HepG2 (cell line): ENCODE results near the gene CADPS. TPM values are rescaled to one million over a fixed set of nuclear protein-coding genes. Genes with fewer than 3 reads are reported as not detected.

Source experiments
- CCDC6 ChIP-seq: sonication (generic); formaldehyde crosslinking; IDR thresholded peaks from 2 replicates; pipeline ENCODE4 v1.8.1; 2022; ENCODE audit warnings: mild to moderate bottlenecking, missing genetic modification reagents, moderate library complexity
- CEBPB ChIP-seq: IDR thresholded peaks from 2 replicates; pipeline ENCODE4 v1.6.1; 2011; ENCODE audit warnings: low read depth, low read length, improper control_type of control experiment, borderline replicate concordance
- FOXA1 ChIP-seq, 2 experiments: fragments of 450-650 bp in 1 of 2; sonication (generic) in 1 of 2; formaldehyde crosslinking in 1 of 2; IDR thresholded peaks; 2 replicates each; pipeline versions ENCODE4 v1.4.0 to v1.6.1; 2016 to 2020; ENCODE audit warnings: missing genetic modification reagents in 1 of 2
- PHB2 ChIP-seq: fragments of 450-650 bp; IDR thresholded peaks from 2 replicates; pipeline ENCODE4 v1.6.1; 2018; ENCODE audit not compliant: partially characterized antibody
- RBFOX2 ChIP-seq: fragments of 200-400 bp; formaldehyde crosslinking; IDR thresholded peaks from 2 replicates; pipeline ENCODE4 v1.6.1; 2017; ENCODE audit warnings: low read depth, mild to moderate bottlenecking, low read length
- RCOR2 ChIP-seq: IDR thresholded peaks from 2 replicates; pipeline ENCODE4 v1.6.1; 2016; ENCODE audit warnings: missing biosample characterization, missing genetic modification reagents
- SAP130 ChIP-seq: IDR thresholded peaks from 2 replicates; pipeline ENCODE4 v1.6.1; 2016; ENCODE audit warnings: low read depth
- SIX1 ChIP-seq: sonication (generic); formaldehyde crosslinking; IDR thresholded peaks from 2 replicates; pipeline ENCODE4 v1.4.0; 2020; ENCODE audit warnings: missing genetic modification reagents, borderline replicate concordance
- SIX4 ChIP-seq: sonication (generic); formaldehyde crosslinking; IDR thresholded peaks from 2 replicates; pipeline ENCODE4 v1.4.0; 2020; ENCODE audit warnings: missing genetic modification reagents
- SKI ChIP-seq: fragments of 450-650 bp; IDR thresholded peaks from one replicate; pipeline ENCODE4 v1.6.1; 2018; ENCODE audit warnings: mild to moderate bottlenecking; ENCODE audit not compliant: partially characterized antibody
- ZFX ChIP-seq: sonication (generic); formaldehyde crosslinking; IDR thresholded peaks from 2 replicates; pipeline ENCODE4 v1.4.0; 2020; ENCODE audit warnings: mild to moderate bottlenecking, low read depth, missing genetic modification reagents, moderate library complexity
- ZNF10 ChIP-seq: sonication (generic); formaldehyde crosslinking; IDR thresholded peaks from 2 replicates; pipeline ENCODE4 v1.4.0; 2020; ENCODE audit warnings: mild to moderate bottlenecking, low read depth, missing genetic modification reagents, borderline replicate concordance
- ZNF138 ChIP-seq: sonication (generic); formaldehyde crosslinking; IDR thresholded peaks from 2 replicates; pipeline ENCODE4 v1.5.0; 2020; ENCODE audit warnings: mild to moderate bottlenecking, low read depth, missing genetic modification reagents
- ZNF256 ChIP-seq: sonication (generic); formaldehyde crosslinking; conservative IDR thresholded peaks from 2 replicates; pipeline ENCODE4 v1.4.0; 2020; ENCODE audit warnings: missing genetic modification reagents
- ZNF720 ChIP-seq: sonication (generic); formaldehyde crosslinking; IDR thresholded peaks from 2 replicates; pipeline ENCODE4 v1.4.0; 2020; ENCODE audit warnings: missing genetic modification reagents
- ZNF850 ChIP-seq: sonication (generic); formaldehyde crosslinking; conservative IDR thresholded peaks from 2 replicates; pipeline ENCODE4 v1.9.0; 2021; ENCODE audit warnings: mild to moderate bottlenecking, missing genetic modification reagents
- polyA plus RNA-seq, 8 experiments: library from polyadenylated mRNA; depleted of rRNA in 3 of 8; stranded (reverse) in 7 of 8; unstranded in 1 of 8; fragments of >200 nt; fragmentation: Illumina TruSeq in 4 of 8; extraction: Trizol in 4 of 8; gene quantifications; 2 replicates each; pipeline versions ENCODE4 v1.2.1 to v1.2.3, GENCODE V29; 2011 to 2016; ENCODE audit warnings: low read depth in 4 of 8, missing spikeins in 1 of 8, mixed read lengths in 1 of 8; ENCODE audit not compliant: insufficient read depth in 1 of 8
- total RNA-seq, 5 experiments: library from RNA; depleted of rRNA; stranded (reverse); fragments of >200 nt; fragmentation: Illumina TruSeq; extraction: Trizol; gene quantifications; 2 replicates each; pipeline ENCODE4 v1.2.3, GENCODE V29; 2016; ENCODE audit warnings: low read depth in 1 of 5
- TF ChIP-seq, protein P1 (sequence below): sonication (generic); formaldehyde crosslinking; IDR thresholded peaks from 2 replicates; pipeline ENCODE4 v1.4.0; 2020; ENCODE audit warnings: missing genetic modification reagents
- TF ChIP-seq, protein P2 (sequence below): sonication (generic); formaldehyde crosslinking; IDR thresholded peaks from 2 replicates; pipeline ENCODE4 v1.8.0; 2023; ENCODE audit warnings: mild to moderate bottlenecking, missing genetic modification reagents
- TF ChIP-seq, protein P3 (sequence below): sonication (generic); formaldehyde crosslinking; IDR thresholded peaks from 2 replicates; pipeline ENCODE4 v1.9.0; 2022; ENCODE audit warnings: low read depth, missing genetic modification reagents
- TF ChIP-seq, protein P4 (sequence below): sonication (generic); formaldehyde crosslinking; conservative IDR thresholded peaks from 2 replicates; pipeline ENCODE4 v1.4.0; 2020; ENCODE audit warnings: missing genetic modification reagents
- TF ChIP-seq, protein P5 (sequence below): sonication (generic); formaldehyde crosslinking; IDR thresholded peaks from 2 replicates; pipeline ENCODE4 v1.8.1; 2023; ENCODE audit warnings: mild to moderate bottlenecking, missing genetic modification reagents
- TF ChIP-seq, protein P6 (sequence below): sonication (generic); formaldehyde crosslinking; IDR thresholded peaks from 2 replicates; pipeline ENCODE4 v1.4.0; 2020; ENCODE audit warnings: low read depth, mild to moderate bottlenecking, missing genetic modification reagents

Gene CADPS
- total and polyA plus RNA-seq, 2 of the 13 experiments (the other 11 are each of a cell fraction or from before 2014, with no cell fraction given), result not detected

DNA sequence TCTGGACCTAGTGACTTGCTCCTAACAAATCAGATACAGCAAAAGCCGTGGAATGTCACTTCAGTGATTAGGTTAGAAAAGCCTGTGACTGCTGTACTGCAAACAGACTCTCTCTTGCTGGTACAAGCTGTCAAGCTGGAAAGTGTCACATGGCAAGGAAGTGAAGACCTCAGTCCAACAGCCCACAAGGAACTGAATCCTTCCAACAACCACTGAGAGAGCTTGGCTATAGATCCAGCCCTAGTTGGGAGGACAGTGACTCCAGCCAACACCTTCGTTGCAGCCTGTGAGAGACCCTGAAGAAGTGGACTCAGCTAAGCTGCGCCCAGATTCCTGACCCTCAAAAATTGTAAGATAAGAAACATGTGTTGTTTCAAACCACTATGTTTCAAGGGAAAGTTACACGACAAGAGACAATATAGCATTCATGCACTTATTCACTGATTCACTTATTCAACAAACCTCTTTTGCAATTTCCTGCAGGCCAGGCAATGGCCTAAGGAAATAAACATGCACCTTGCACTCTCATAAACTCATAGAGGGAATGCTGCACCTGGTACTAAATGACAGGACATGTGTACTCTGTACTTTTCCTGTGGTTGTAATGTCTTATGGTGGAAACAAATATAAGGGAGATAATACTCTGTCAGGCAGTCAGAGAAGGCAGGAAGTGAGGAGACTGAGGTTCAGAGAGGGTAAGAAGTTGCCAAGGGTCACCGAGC lies 142.9 kb downstream of the CADPS start (continued):
- TF ChIP-seq, protein P1, sequence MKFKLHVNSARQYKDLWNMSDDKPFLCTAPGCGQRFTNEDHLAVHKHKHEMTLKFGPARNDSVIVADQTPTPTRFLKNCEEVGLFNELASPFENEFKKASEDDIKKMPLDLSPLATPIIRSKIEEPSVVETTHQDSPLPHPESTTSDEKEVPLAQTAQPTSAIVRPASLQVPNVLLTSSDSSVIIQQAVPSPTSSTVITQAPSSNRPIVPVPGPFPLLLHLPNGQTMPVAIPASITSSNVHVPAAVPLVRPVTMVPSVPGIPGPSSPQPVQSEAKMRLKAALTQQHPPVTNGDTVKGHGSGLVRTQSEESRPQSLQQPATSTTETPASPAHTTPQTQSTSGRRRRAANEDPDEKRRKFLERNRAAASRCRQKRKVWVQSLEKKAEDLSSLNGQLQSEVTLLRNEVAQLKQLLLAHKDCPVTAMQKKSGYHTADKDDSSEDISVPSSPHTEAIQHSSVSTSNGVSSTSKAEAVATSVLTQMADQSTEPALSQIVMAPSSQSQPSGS (CRISPR knock-in tag), result peak; percentile 71
- TF ChIP-seq ZNF10 (CRISPR knock-in tag) (no peak), SAP130 (peak; percentile 71), ZFX (CRISPR knock-in tag) (peak; percentile 27; the same call in 1 of the 2 replicates), CEBPB (peak; percentile 88), ZNF720 (CRISPR knock-in tag) (no peak), CCDC6 (peak; percentile 52; the same call in 1 of the 2 replicates), RBFOX2 (no peak), RCOR2 (peak; percentile 81), ZNF850 (CRISPR knock-in tag) (no peak), SIX1 (CRISPR knock-in tag) (peak; percentile 27; the same call in 1 of the 2 replicates), SIX4 (CRISPR knock-in tag) (0 out of 2 replicates have a peak, but pooled peaks have one; percentile 17), PHB2 (no peak), SKI (no peak), FOXA1 (IDR thresholded peaks at IDR 0.05) (no peak), FOXA1 (CRISPR knock-in tag; IDR thresholded peaks at IDR 0.05) (peak; percentile 93), ZNF256 (CRISPR knock-in tag) (no peak), ZNF138 (CRISPR knock-in tag) (no peak)
- TF ChIP-seq, protein P2, sequence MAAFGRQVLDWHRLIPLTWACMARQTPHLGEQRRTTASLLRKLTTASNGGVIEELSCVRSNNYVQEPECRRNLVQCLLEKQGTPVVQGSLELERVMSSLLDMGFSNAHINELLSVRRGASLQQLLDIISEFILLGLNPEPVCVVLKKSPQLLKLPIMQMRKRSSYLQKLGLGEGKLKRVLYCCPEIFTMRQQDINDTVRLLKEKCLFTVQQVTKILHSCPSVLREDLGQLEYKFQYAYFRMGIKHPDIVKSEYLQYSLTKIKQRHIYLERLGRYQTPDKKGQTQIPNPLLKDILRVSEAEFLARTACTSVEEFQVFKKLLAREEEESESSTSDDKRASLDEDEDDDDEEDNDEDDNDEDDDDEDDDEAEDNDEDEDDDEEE (CRISPR knock-in tag), result no peak
- TF ChIP-seq, protein P3, sequence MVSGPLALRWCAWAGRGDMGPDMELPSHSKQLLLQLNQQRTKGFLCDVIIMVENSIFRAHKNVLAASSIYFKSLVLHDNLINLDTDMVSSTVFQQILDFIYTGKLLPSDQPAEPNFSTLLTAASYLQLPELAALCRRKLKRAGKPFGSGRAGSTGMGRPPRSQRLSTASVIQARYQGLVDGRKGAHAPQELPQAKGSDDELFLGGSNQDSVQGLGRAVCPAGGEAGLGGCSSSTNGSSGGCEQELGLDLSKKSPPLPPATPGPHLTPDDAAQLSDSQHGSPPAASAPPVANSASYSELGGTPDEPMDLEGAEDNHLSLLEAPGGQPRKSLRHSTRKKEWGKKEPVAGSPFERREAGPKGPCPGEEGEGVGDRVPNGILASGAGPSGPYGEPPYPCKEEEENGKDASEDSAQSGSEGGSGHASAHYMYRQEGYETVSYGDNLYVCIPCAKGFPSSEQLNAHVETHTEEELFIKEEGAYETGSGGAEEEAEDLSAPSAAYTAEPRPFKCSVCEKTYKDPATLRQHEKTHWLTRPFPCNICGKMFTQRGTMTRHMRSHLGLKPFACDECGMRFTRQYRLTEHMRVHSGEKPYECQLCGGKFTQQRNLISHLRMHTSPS (CRISPR knock-in tag), result no peak
- TF ChIP-seq, protein P4, sequence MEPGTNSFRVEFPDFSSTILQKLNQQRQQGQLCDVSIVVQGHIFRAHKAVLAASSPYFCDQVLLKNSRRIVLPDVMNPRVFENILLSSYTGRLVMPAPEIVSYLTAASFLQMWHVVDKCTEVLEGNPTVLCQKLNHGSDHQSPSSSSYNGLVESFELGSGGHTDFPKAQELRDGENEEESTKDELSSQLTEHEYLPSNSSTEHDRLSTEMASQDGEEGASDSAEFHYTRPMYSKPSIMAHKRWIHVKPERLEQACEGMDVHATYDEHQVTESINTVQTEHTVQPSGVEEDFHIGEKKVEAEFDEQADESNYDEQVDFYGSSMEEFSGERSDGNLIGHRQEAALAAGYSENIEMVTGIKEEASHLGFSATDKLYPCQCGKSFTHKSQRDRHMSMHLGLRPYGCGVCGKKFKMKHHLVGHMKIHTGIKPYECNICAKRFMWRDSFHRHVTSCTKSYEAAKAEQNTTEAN (CRISPR knock-in tag), result 0 out of 2 replicates have a peak, but pooled peaks have one; percentile 29
- TF ChIP-seq, protein P5, sequence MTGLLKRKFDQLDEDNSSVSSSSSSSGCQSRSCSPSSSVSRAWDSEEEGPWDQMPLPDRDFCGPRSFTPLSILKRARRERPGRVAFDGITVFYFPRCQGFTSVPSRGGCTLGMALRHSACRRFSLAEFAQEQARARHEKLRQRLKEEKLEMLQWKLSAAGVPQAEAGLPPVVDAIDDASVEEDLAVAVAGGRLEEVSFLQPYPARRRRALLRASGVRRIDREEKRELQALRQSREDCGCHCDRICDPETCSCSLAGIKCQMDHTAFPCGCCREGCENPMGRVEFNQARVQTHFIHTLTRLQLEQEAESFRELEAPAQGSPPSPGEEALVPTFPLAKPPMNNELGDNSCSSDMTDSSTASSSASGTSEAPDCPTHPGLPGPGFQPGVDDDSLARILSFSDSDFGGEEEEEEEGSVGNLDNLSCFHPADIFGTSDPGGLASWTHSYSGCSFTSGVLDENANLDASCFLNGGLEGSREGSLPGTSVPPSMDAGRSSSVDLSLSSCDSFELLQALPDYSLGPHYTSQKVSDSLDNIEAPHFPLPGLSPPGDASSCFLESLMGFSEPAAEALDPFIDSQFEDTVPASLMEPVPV (CRISPR knock-in tag), result no peak
- TF ChIP-seq, protein P6, sequence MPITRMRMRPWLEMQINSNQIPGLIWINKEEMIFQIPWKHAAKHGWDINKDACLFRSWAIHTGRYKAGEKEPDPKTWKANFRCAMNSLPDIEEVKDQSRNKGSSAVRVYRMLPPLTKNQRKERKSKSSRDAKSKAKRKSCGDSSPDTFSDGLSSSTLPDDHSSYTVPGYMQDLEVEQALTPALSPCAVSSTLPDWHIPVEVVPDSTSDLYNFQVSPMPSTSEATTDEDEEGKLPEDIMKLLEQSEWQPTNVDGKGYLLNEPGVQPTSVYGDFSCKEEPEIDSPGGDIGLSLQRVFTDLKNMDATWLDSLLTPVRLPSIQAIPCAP (CRISPR knock-in tag), result no peak
